Liver (tissue), 9 donors: Measurements from ENCODE around the gene PRDM7. TPM values are rescaled to one million over a fixed set of nuclear protein-coding genes. Genes with fewer than 3 reads are reported as not detected.
"Not testable (repeated sequence)": the region's sequence is repeated elsewhere in the genome, so short reads cannot be mapped to it uniquely, and the experiment has no call there.

Experiments
- DNase-seq: peaks from one replicate; pipeline ENCODE4 v3.0.0-alpha.2; 2017; ENCODE audit warnings: low spot score
- H3K27ac ChIP-seq, 2 donors: one replicate each; pipeline ENCODE4 v1.7.0; 2013; ENCODE audit warnings: inconsistent platforms in 2 of 2, low read length in 2 of 2, control low read depth in 1 of 2, low read depth in 1 of 2, mild to moderate bottlenecking in 1 of 2
- H3K27me3 ChIP-seq, 4 donors: one replicate each; pipeline versions ENCODE4 v1.6.1 to v1.7.0; 2013; ENCODE audit warnings: low read length in 3 of 4, inconsistent platforms in 1 of 4, mild to moderate bottlenecking in 1 of 4, moderate library complexity in 1 of 4; ENCODE audit not compliant: control insufficient read depth in 4 of 4, insufficient read depth in 4 of 4
- H3K36me3 ChIP-seq, 4 donors: one replicate each; pipeline versions ENCODE4 v1.6.1 to v1.7.0; 2013; ENCODE audit warnings: low read length in 3 of 4, mild to moderate bottlenecking in 3 of 4, low read depth in 1 of 4, moderate library complexity in 1 of 4; ENCODE audit not compliant: control insufficient read depth in 4 of 4, insufficient read depth in 3 of 4
- H3K4me1 ChIP-seq, 4 donors: one replicate each; pipeline versions ENCODE4 v1.6.1 to v1.7.0; 2013; ENCODE audit warnings: low read length in 3 of 4, mild to moderate bottlenecking in 3 of 4, moderate library complexity in 1 of 4; ENCODE audit not compliant: control insufficient read depth in 4 of 4, insufficient read depth in 4 of 4
- H3K4me3 ChIP-seq, 3 donors: one replicate each; pipeline versions ENCODE4 v1.6.1 to v1.7.0; 2013; ENCODE audit warnings: low read length in 3 of 3, control low read depth in 1 of 3, low read depth in 1 of 3, mild to moderate bottlenecking in 1 of 3
- H3K9ac ChIP-seq, 2 donors: one replicate each; pipeline ENCODE4 v1.7.0; 2013; ENCODE audit warnings: low read length in 2 of 2, mild to moderate bottlenecking in 2 of 2, moderate library complexity in 2 of 2, control low read depth in 1 of 2, low read depth in 1 of 2
- H3K9me3 ChIP-seq, 4 donors: one replicate each; pipeline versions ENCODE4 v1.6.1 to v1.7.0; 2013; ENCODE audit warnings: low read length in 3 of 4; ENCODE audit not compliant: control insufficient read depth in 4 of 4
- CTCF ChIP-seq: fragments of 150-350 bp; IDR thresholded peaks from 2 replicates; pipeline ENCODE4 v1.5.1; 2017; ENCODE audit warnings: improper control_type of control experiment, low read depth, low read length; ENCODE audit not compliant: missing input control
- FOXA1 ChIP-seq: IDR thresholded peaks from 2 replicates; pipeline ENCODE4 v1.6.1; 2016; ENCODE audit warnings: antibody characterized with exemption
- HNF4A ChIP-seq, 2 donors: conservative IDR thresholded peaks; 2 replicates each; pipeline ENCODE4 v1.6.1; 2016; ENCODE audit warnings: antibody characterized with exemption in 2 of 2, mild to moderate bottlenecking in 2 of 2
- NR2F2 ChIP-seq: IDR thresholded peaks from 2 replicates; pipeline ENCODE4 v1.6.1; 2016; ENCODE audit warnings: antibody characterized with exemption
- RAD21 ChIP-seq, 2 donors: IDR thresholded peaks; 2 replicates each; pipeline ENCODE4 v1.6.1; 2016; ENCODE audit warnings: antibody characterized with exemption in 2 of 2, mild to moderate bottlenecking in 2 of 2
- SP1 ChIP-seq: IDR thresholded peaks from 2 replicates; pipeline ENCODE4 v1.6.1; 2018; ENCODE audit warnings: antibody characterized with exemption, mild to moderate bottlenecking
- YY1 ChIP-seq: IDR thresholded peaks from 2 replicates; pipeline ENCODE4 v1.6.1; 2016; ENCODE audit warnings: antibody characterized with exemption, mild to moderate bottlenecking
- WGBS: extraction: QIAGEN DNeasy Blood & Tissue Kit; methylation state at CpG from one replicate; pipeline ENCODE4 v1.1.7; 2013; 5-methylcytosine and 5-hydroxymethylcytosine counted together
- polyA plus RNA-seq, 2 donors: library from polyadenylated mRNA; stranded (reverse) in 1 of 2; unstranded in 1 of 2; fragments of 200-250 nt in 1 of 2; fragments of >200 nt in 1 of 2; fragmentation: Nextera tagmentation in 1 of 2; extraction: Ambion mirVana in 1 of 2; gene quantifications; one replicate each; pipeline versions ENCODE4 v1.2.1 to v1.2.3, GENCODE V29; 2013 to 2015
- total RNA-seq, 2 donors: library from RNA; depleted of rRNA; stranded (reverse); fragments of >200 nt; gene quantifications; one replicate each; pipeline ENCODE4 v1.2.3, GENCODE V29; 2014
- TF ChIP-seq, protein P1 (sequence below): IDR thresholded peaks from 2 replicates; pipeline ENCODE4 v1.6.1; 2016; ENCODE audit warnings: antibody characterized with exemption
- donor health status: healthy.
- donor health status: healthy.
- donor health status: healthy.
- donor health status: healthy.
- donor health status: healthy.

The PRDM7 gene
- total and polyA plus RNA-seq, 4 donors: not detected

- no peak for DNase-seq
- WGBS: 79% methylated on average over 13 of the region's 13 CpGs
Observed at GRCh38 chr16:90008708-90009145, 68.4 kb downstream of the PRDM7 start.

GRCh38 chr16:90007635-90008234 is 69.4 kb downstream of the PRDM7 start:
- DNase-seq, H3K4me3 ChIP-seq: not testable (repeated sequence)

More at GRCh38 chr16:90008708-90009145, 68.4 kb downstream of the PRDM7 start:
- no peaks in the 10 kb centered on the region for H3K4me1 ChIP-seq
- no peak overlapping the region for H3K9ac ChIP-seq
- no peak for TF ChIP-seq YY1
- TF ChIP-seq FOXA1: no peak
- TF ChIP-seq, protein P1, sequence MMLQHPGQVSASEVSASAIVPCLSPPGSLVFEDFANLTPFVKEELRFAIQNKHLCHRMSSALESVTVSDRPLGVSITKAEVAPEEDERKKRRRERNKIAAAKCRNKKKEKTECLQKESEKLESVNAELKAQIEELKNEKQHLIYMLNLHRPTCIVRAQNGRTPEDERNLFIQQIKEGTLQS: no peak
- no peak for TF ChIP-seq NR2F2
- no peak for TF ChIP-seq HNF4A (conservative IDR thresholded peaks at IDR 0.05)
- no peak for TF ChIP-seq RAD21 (IDR thresholded peaks at IDR 0.05)
- H3K27me3 ChIP-seq: no peaks in the 10 kb centered on the region
- H3K36me3 ChIP-seq: no peaks in the 10 kb centered on the region
- no peak overlapping the region for H3K4me3 ChIP-seq
- no peak overlapping the region for H3K27ac ChIP-seq
- H3K9me3 ChIP-seq: no peaks in the 10 kb centered on the region

DNA sequence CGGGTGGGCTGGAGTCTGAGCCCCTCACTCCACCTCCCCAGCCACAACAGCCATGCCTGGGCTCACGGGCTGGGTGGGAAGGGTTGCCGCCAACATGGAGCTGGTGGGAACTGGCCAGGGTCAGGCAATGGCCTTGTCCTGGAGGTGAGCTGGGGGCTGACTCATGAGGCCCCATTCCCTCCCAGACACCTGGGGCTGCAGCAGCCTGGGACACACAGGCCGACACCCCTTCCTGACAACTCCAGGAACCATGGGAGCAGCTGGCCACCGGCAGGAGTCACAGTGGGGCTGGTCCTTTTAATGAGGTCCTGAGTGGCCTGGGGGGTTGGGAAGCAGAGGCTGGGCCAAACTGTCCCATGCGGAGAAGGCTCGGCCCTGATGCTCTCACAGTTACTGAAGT is 70.1 kb downstream of the PRDM7 start:
- Histone ChIP-seq H3K9ac (no peak overlapping the region), H3K27me3 (no peaks in the 10 kb centered on the region), H3K4me1 (no peaks in the 10 kb centered on the region), H3K36me3 (no peaks in the 10 kb centered on the region), H3K4me3 (no peak overlapping the region), H3K9me3 (no peaks in the 10 kb centered on the region), H3K27ac (no peak overlapping the region)
- no peak for DNase-seq
- TF ChIP-seq HNF4A (conservative IDR thresholded peaks at IDR 0.05) (no peak), SP1 (no peak), FOXA1 (no peak), CTCF (no peak)
- WGBS: 89% methylated on average over 7 of the region's 7 CpGs

More at GRCh38 chr16:90007635-90008234, 69.4 kb downstream of the PRDM7 start:
- not testable (repeated sequence) for H3K27ac ChIP-seq, H3K9me3 ChIP-seq, H3K4me1 ChIP-seq, H3K36me3 ChIP-seq, H3K27me3 ChIP-seq, H3K9ac ChIP-seq
- WGBS: 78% methylated on average over 13 of the region's 13 CpGs

Other genes with a start within 250 kb of the PRDM7 start
- 1 to 10 TPM; 3.2 to 7.2 TPM for gene SPIRE2, start 248.9 kb downstream of the PRDM7 start, total RNA-seq
- gene SPIRE2, start 248.9 kb downstream of the PRDM7 start, polyA plus RNA-seq: 1 to 10 TPM; 1.7 to 2.6 TPM
- 10 to 100 TPM; 59.6 to 98.8 TPM for gene TCF25, start 203.7 kb downstream of the PRDM7 start, total RNA-seq
- gene TCF25, start 203.7 kb downstream of the PRDM7 start, polyA plus RNA-seq: 10 to 100 TPM; 60.8 to 92.7 TPM
- gene MC1R, start 158.5 kb downstream of the PRDM7 start, total RNA-seq: 1 to 10 TPM in 1 of 2 donors, under 1 TPM in 1; 0.19 to 3.3 TPM
- gene MC1R, start 158.5 kb downstream of the PRDM7 start, polyA plus RNA-seq: under 1 TPM; 0.24 to 0.37 TPM
- gene TUBB3, start 154.0 kb downstream of the PRDM7 start, total RNA-seq: under 1 TPM; 0.25 to 0.89 TPM
- under 1 TPM in 1 of 2 donors, not detected in 1; 0.17 TPM for gene TUBB3, start 154.0 kb downstream of the PRDM7 start, polyA plus RNA-seq
- 10 to 100 TPM; 20.0 to 47.4 TPM for gene DEF8, start 128.6 kb downstream of the PRDM7 start, total RNA-seq
- gene DEF8, start 128.6 kb downstream of the PRDM7 start, polyA plus RNA-seq: 10 to 100 TPM; 23.9 to 32.9 TPM
- gene DBNDD1, start 57.9 kb downstream of the PRDM7 start, total RNA-seq: under 1 TPM; 0.09 to 0.50 TPM
- gene DBNDD1, start 57.9 kb downstream of the PRDM7 start, polyA plus RNA-seq: 1 to 10 TPM; 1.1 to 1.5 TPM